ENCODE measurements around the gene CNTN5.

Gene CNTN5

DNA sequence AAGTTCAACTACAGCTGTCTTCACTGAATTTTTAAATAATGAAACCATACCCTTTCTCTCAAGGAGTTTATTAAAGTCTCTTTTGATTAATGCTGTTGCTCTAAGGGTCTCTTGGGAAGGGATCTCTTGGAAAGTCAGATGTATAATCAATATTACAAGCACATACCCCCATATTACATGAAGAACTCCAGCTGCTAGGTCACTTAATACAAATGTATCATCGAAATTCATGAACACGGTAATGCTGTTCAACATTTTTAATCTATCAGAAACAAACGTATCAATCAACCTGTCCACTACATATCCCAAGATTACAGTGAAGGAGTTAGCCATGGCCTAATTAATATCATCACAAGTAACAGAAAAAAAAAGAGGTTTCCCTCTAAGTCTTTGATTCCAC lies 1283.1 kb downstream of the CNTN5 start:
- no peak for DNase-seq (ENCODE audit: extremely low read depth, low read depth)
- TF ChIP-seq, protein P1, sequence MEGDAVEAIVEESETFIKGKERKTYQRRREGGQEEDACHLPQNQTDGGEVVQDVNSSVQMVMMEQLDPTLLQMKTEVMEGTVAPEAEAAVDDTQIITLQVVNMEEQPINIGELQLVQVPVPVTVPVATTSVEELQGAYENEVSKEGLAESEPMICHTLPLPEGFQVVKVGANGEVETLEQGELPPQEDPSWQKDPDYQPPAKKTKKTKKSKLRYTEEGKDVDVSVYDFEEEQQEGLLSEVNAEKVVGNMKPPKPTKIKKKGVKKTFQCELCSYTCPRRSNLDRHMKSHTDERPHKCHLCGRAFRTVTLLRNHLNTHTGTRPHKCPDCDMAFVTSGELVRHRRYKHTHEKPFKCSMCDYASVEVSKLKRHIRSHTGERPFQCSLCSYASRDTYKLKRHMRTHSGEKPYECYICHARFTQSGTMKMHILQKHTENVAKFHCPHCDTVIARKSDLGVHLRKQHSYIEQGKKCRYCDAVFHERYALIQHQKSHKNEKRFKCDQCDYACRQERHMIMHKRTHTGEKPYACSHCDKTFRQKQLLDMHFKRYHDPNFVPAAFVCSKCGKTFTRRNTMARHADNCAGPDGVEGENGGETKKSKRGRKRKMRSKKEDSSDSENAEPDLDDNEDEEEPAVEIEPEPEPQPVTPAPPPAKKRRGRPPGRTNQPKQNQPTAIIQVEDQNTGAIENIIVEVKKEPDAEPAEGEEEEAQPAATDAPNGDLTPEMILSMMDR (IDR thresholded peaks at IDR 0.05; ENCODE audit: low read depth, low read length): no peak

DNA sequence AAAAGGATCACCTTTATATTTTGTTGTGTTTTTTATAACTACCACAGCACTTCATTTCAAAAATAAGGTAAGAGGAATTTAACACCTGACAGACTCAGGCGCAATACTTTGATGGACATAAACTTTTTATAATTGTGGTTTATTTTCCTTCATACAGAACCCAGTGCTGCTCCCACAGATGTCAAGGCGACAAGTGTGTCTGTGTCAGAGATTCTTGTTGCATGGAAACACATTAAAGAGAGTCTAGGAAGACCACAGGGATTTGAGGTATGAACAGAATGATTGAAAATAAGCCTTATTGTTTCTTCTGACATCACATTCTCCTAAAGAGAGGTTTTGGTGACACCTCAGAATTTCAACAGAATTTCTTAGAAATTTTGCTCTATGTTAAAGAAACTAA lies 1287.5 kb downstream of the CNTN5 start:
- TF ChIP-seq, protein P1 (IDR thresholded peaks at IDR 0.05; ENCODE audit: low read depth, low read length): no peak
- no peak for DNase-seq (ENCODE audit: extremely low read depth, low read depth)

DNA sequence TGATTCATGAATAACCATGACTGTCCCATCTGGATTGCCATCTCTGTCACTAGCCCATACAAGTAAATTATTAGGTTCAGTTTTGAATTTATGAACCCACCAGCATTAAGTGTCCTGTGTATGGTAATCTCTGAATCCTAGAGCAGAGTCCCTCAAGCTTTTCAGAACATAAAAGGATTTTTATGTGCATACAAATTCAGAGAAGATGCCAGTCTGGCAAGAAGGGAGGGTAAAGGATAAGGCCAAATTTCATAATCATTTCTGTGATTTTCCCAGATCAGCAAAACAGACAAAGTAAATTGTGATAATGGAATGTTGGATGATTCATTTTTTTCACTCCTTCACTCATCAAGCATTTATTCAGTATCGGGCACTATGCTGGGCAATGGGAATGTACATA lies 1295.2 kb downstream of the CNTN5 start:
- TF ChIP-seq, protein P1 (IDR thresholded peaks at IDR 0.05; ENCODE audit: low read depth, low read length): no peak

DNA sequence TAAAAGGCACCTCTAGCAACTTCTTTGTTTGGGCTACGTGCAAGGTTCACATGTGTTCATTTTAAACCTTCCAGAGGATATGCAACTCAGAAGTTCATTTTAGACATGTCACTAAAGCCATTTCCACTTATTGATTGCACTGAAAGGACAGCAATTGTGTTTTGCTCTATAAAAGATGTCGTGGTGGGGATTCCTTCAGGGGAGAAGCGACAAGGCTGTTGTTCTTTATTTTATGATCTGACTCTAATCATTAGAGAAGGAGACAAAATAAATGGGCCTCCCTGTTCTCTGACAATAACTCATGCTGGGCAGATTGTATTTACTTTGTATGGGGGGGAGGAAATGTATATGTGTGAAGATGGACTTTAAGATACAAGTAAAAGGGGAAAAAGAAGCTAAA lies 1296.2 kb downstream of the CNTN5 start:
- no peak for DNase-seq (ENCODE audit: extremely low read depth, low read depth)
- TF ChIP-seq, protein P1 (IDR thresholded peaks at IDR 0.05; ENCODE audit: low read depth, low read length): no peak

More for the DNA sequence above, 1295.2 kb downstream of the CNTN5 start:
- DNase-seq (ENCODE audit: extremely low read depth, low read depth): no peak

DNA sequence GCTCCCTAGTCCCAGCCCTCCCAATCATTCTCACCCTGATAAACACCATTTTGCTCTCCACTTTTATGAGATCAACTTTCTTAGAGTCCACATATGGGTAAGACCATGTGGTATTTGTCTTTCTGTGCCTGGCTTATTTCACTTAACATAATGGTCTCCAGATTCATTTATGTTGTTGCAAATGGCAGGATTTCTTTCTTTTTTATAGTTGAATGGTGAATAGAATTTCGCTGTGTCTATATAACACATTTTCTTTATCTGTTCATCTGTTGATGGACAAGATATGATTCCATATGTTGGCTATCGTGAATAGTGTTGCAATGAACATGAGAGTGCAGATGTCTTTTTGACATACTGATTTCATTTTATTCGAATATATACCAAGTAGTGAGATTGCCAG lies 1298.9 kb downstream of the CNTN5 start:
- no peak for DNase-seq (ENCODE audit: extremely low read depth, low read depth)
- TF ChIP-seq, protein P1 (IDR thresholded peaks at IDR 0.05; ENCODE audit: low read depth, low read length): no peak

DNA sequence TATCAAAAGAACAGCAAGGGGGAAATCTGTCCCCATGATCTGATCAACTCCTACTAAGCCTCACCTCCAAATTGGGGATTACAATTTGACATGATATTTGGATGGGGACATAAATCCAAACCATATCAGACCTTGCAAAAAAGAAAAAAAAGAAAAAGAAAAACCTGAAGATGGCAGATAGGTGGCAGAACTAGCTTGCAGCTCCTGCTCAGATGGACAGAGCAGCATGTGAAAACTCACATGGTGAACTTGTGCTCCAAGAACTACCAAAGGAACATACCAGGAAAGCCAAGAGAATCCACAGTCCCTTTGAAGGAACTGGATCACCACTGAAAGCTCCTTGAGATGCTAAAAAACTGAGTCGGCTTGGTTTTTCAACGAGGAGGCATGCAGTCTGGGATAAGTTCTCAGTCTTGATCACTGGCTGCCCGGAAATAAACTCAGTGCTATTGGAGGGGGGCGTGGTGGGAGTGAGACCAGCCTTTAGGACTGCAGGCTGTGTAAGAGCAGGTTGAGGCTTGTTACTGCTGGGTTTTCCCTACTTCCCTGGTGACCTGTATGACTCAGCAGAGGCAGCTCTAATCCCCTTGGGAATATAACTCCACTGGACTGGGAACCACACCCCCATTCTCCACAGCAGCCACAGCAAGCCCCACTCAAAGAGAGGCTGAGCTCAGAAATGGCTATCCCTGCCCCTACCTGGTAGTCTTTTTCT lies 1308.0 kb downstream of the CNTN5 start:
- TF ChIP-seq, protein P1 (IDR thresholded peaks at IDR 0.05; ENCODE audit: low read depth, low read length): no peak
- no peak for DNase-seq (ENCODE audit: extremely low read depth, low read depth)

DNA sequence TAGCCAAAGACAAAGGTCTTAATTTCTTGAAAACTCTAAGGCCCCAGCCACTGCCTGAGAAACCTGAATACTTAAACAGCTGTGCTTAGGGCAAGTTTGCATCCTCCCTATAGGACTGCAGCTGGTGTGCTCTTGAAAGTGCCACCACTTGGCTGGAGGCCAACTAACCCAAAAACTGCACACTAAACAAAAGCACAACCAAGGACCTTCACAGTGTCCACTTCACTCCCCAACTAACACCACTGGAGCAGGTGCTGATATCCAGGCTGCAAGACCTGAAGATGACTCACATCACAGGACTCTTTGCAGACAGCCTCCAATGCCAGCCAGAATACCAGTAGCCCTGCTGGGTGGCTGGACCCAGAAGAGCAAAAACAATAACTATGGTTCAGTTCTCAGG lies 1308.6 kb downstream of the CNTN5 start:
- no peak for DNase-seq (ENCODE audit: extremely low read depth, low read depth)
- TF ChIP-seq, protein P1 (IDR thresholded peaks at IDR 0.05; ENCODE audit: low read depth, low read length): no peak
